OCI-LY1 (cell line): Measurements from ENCODE around the gene EPHA7.

Experiments
- H2AFZ ChIP-seq: fragments of 200-600 bp; sonication (generic), shearing (Covaris generic); 2 replicates; pipeline ENCODE4 v1.6.0; 2014; ENCODE audit warnings: antibody characterized with exemption, mild to moderate bottlenecking, low read length
- H3F3A ChIP-seq: fragments of 200-600 bp; sonication (generic), shearing (Covaris generic); 2 replicates; pipeline ENCODE4 v1.6.0; 2014; ENCODE audit warnings: mild to moderate bottlenecking, antibody characterized with exemption, low read length, moderate library complexity; ENCODE audit not compliant: insufficient read depth
- H3K27ac ChIP-seq: fragments of 200-600 bp; sonication (generic); 2 replicates; pipeline ENCODE4 v1.5.1; 2014; ENCODE audit warnings: low read length, mixed run types, mild to moderate bottlenecking, low read depth; ENCODE audit not compliant: poor library complexity, severe bottlenecking
- H3K27me3 ChIP-seq: fragments of 200-600 bp; sonication (generic); 2 replicates; pipeline ENCODE4 v1.6.0; 2014; ENCODE audit warnings: antibody characterized with exemption, mild to moderate bottlenecking, low read length, moderate library complexity; ENCODE audit not compliant: insufficient read depth
- H3K36me3 ChIP-seq: fragments of 200-600 bp; sonication (generic); 2 replicates; pipeline ENCODE4 v1.6.1; 2014; ENCODE audit warnings: mild to moderate bottlenecking, antibody characterized with exemption, low read length, moderate library complexity, mixed read lengths; ENCODE audit not compliant: insufficient read depth
- H3K4me1 ChIP-seq: fragments of 200-600 bp; sonication (generic); 2 replicates; pipeline ENCODE4 v1.5.1; 2014; ENCODE audit warnings: mild to moderate bottlenecking, low read length, moderate library complexity; ENCODE audit not compliant: insufficient read depth, severe bottlenecking
- H3K4me2 ChIP-seq: fragments of 200-600 bp; sonication (generic), shearing (Covaris generic); 2 replicates; pipeline ENCODE4 v1.6.1; 2014; ENCODE audit warnings: low read length
- H3K4me3 ChIP-seq: fragments of 200-600 bp; sonication (generic); 2 replicates; pipeline ENCODE4 v1.5.1; 2014; ENCODE audit warnings: low read length, low read depth, mild to moderate bottlenecking, mixed read lengths; ENCODE audit not compliant: poor library complexity, severe bottlenecking
- H3K79me2 ChIP-seq: fragments of 200-600 bp; shearing (Covaris generic); 2 replicates; pipeline ENCODE4 v1.6.1; 2016; ENCODE audit warnings: mixed run types, low read length, mixed read lengths; ENCODE audit not compliant: insufficient read depth
- H3K9ac ChIP-seq: fragments of 200-600 bp; sonication (generic), shearing (Covaris generic); 2 replicates; pipeline ENCODE4 v1.6.1; 2014; ENCODE audit warnings: mild to moderate bottlenecking, low read length, mixed read lengths
- H3K9me2 ChIP-seq: fragments of 200-600 bp; sonication (generic), shearing (Covaris generic); 2 replicates; pipeline ENCODE4 v1.6.1; 2014; ENCODE audit warnings: low read depth, mild to moderate bottlenecking, low read length, mixed read lengths
- H3K9me3 ChIP-seq: fragments of 200-600 bp; shearing (Covaris generic); 2 replicates; pipeline ENCODE4 v1.6.1; 2014; ENCODE audit warnings: low read length, mixed read lengths
- H4K20me1 ChIP-seq: fragments of 200-600 bp; sonication (generic), shearing (Covaris generic); 2 replicates; pipeline ENCODE4 v1.6.0; 2016; ENCODE audit warnings: mild to moderate bottlenecking, low read length; ENCODE audit not compliant: insufficient read depth
- CTCF ChIP-seq: fragments of 200-600 bp; sonication (generic), shearing (Covaris generic); IDR thresholded peaks from 2 replicates; pipeline ENCODE4 v1.5.1; 2017; ENCODE audit warnings: mild to moderate bottlenecking, antibody characterized with exemption, low read length, moderate library complexity, mixed read lengths
- EZH2 ChIP-seq: fragments of 200-600 bp; sonication (generic), shearing (Covaris generic); IDR thresholded peaks from 2 replicates; pipeline ENCODE4 v1.8.0; 2017; ENCODE audit warnings: borderline replicate concordance, mixed run types, mild to moderate bottlenecking, antibody characterized with exemption, low read length, moderate library complexity, mixed read lengths

Gene EPHA7

GRCh38 chr6:93213028-93213427, 206.3 kb downstream of the EPHA7 start:
- Histone ChIP-seq H3K4me1 (no peaks in the 10 kb centered on the region), H3K4me2 (no peak overlapping the region), H3K79me2 (no peaks in the 10 kb centered on the region), H3F3A (no peaks in the 10 kb centered on the region), H3K36me3 (no peaks in the 10 kb centered on the region), H2AFZ (no peak overlapping the region), H3K27me3 (no peaks in the 10 kb centered on the region), H3K9ac (no peak overlapping the region), H3K9me2 (no peaks in the 10 kb centered on the region), H4K20me1 (no peaks in the 10 kb centered on the region), H3K27ac (no peak overlapping the region), H3K4me3 (no peak overlapping the region), H3K9me3 (no peaks in the 10 kb centered on the region)
- TF ChIP-seq EZH2, result no peak
- TF ChIP-seq CTCF, result no peak

GRCh38 chr6:93210908-93211307, 208.5 kb downstream of the EPHA7 start:
- Histone ChIP-seq H3K9me3 (no peaks in the 10 kb centered on the region), H3K4me1 (no peaks in the 10 kb centered on the region), H3K9me2 (no peaks in the 10 kb centered on the region), H3K79me2 (no peaks in the 10 kb centered on the region), H3K36me3 (no peaks in the 10 kb centered on the region), H3K4me2 (no peak overlapping the region), H3F3A (no peaks in the 10 kb centered on the region), H3K9ac (no peak overlapping the region), H2AFZ (no peak overlapping the region), H3K4me3 (no peak overlapping the region), H4K20me1 (no peaks in the 10 kb centered on the region), H3K27me3 (no peaks in the 10 kb centered on the region), H3K27ac (no peak overlapping the region)
- TF ChIP-seq EZH2 (no peak), CTCF (no peak)

DNA sequence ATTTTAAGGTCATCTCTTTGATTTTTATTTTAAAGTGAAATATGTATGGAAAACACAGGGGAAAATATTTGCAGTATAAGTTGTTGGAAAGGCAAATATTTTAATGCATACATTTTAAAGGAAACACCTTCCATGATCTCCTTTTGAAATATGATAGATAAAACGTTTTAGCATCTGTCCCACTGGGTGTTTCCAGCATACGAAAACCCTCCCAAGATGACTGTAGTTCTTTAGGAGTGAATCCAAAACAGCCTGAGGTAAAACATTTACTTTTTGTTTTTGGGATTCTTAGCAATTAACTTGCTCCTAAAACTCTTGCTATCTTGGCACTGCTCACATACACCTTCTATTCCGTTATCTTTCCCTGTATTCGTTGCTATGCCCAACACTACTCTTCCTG, 210.0 kb downstream of the EPHA7 start:
- H2AFZ ChIP-seq, result no peak overlapping the region
- no peak overlapping the region for H3K4me3 ChIP-seq
- H3K79me2 ChIP-seq, result no peaks in the 10 kb centered on the region
- H3K27ac ChIP-seq, result no peak overlapping the region
- no peaks in the 10 kb centered on the region for H3K9me3 ChIP-seq
- no peaks in the 10 kb centered on the region for H3K27me3 ChIP-seq
- H3F3A ChIP-seq, result no peaks in the 10 kb centered on the region
- H4K20me1 ChIP-seq, result no peaks in the 10 kb centered on the region
- no peak for TF ChIP-seq CTCF
- H3K4me1 ChIP-seq, result no peaks in the 10 kb centered on the region
- H3K36me3 ChIP-seq, result no peaks in the 10 kb centered on the region
- H3K4me2 ChIP-seq, result no peak overlapping the region
- H3K9ac ChIP-seq, result no peak overlapping the region
- H3K9me2 ChIP-seq, result no peaks in the 10 kb centered on the region
